ENCODE results near the gene ATG2A.

GRCh38 chr11:64947208-64947814 is 30.3 kb upstream of the ATG2A start:
- TF ChIP-seq POLR2A (IDR thresholded peaks at IDR 0.05; ENCODE audit: low read depth, low read length), result no peak
- no peak for TF ChIP-seq POLR2AphosphoS5 (IDR thresholded peaks at IDR 0.05; ENCODE audit: low read depth, low read length)
- no peak for TF ChIP-seq TAF1 (IDR thresholded peaks at IDR 0.05; ENCODE audit: low read depth, low read length)

Measured in GM12891 (cell line).